Stimulated activated CD4-positive, alpha-beta T cell treated with anti-CD3 and anti-CD28 coated beads, TNF-alpha, amount 100 ng/mL, for 1 hour (primary cell): Measurements from ENCODE around the gene PPP6R2.

Experiments used
- DNase-seq, 3 donors: peaks; one replicate each; pipeline ENCODE4 v3.0.0-alpha.2; 2020; ENCODE audit warnings: low read depth in 3 of 3, low spot score in 1 of 3

PPP6R2 gene

DNA sequence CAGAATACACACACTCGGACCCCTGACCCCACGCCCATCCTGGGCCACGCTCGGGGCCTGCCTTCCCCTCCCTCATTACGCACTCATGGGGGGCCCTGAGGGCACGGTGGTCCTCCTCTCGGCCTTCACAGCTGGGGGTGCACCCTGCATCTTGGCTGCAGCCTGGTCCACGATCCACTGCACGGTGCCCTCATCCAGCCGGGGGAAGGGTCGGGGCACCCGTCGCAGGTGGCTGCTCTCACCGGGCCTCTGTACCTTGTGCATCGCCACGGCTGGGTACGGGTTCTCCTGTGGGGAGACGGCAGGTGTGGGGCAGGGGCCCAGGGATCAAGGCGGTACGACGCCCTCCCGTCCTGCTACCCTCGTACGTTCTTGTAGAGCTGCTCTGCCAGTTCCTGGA is 121.3 kb downstream of the PPP6R2 start:
- no peak for DNase-seq

DNA sequence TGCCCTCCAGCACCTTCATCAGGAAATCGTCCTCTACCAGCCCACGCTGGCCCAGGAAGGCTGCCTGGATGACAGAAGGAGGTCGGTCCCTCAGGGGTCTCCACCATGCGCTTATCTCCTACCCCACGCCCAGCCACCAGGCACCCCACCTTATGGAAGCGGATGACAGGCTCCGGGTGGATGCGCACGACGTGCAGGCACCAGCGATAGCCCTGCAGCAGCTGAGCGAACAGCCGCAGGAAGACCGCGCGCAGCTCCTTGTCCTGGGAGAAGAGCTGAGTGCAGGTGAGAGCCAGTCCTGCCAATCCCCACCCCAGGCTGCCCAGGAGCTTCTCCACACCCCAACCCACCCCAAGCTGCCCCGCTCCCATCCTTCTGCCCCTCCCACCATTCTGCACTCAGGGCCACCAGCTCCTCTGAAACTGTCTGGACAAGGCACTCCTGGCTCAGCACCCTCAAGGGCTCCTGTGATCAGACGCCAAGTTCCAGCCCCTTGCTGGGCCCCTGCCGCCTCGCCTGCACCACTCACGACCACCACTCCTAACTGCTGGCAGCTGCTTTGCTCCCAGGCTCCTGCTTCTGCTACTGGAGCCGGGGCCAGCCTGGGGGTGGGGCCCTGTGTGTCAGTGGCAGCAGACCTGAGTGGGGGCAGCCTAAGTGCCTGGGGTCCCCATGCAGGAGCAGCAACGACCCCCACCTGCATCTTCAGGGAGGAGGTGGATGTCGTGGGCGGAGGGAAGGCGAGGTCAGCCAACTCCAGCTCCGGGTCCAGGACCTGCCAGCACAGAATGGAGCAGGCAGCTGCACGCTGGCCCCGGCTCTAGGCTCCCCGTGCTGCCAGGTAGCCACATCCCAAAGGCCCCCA is 122.2 kb downstream of the PPP6R2 start:
- no peak for DNase-seq

DNA sequence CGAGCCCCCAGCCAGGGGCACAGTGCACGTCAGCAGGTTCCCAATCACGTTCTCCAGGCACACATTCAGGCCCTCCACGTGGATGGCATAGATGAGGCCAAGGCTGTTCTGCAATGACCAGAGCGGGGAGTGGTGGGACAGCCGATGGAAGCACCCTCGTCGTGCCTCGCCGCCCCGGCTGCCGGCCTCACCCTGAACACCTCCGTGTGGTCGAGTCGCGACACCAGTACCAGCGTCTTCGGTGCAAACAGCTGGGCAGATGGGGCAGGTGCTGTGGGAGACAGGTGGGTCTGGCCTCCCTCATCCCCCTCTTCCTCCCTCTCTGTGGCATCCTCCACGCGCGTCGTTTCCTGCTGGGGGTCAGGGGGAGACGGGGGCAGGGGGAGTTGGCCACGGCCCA is 124.2 kb downstream of the PPP6R2 start:
- no peak for DNase-seq

DNA sequence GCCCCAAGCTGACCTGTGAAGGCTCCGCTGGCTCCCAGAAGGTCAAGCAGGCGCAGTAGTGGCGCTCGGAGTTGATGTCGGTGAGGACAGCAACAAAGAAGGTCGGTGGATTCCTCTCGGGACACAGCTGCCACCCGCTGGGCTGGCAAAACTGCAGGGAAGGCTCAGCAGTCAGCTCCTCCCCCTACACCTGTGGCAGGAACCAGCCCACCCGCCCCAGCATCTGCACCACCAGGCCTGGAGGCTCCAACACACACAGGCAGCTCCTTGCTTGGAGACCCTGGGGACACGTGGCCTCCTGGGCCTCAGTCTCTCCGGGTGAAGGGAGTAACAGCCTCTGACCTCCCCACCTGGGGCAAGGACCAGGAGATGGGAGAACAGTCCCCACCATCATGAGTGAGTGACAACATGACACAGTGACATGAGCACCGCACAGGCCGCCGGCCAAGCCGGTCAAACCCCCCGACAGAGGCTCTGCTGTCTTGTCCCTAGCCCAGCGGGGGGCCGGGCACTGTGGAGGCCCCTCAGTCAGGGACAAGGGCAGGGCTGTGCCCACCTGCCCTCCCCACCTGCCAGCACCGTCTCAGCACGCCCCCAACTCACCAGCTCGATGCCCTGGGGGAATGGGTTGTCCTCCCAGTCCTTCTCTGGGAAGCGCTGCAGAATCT is 124.8 kb downstream of the PPP6R2 start:
- DNase-seq: no peak

DNA sequence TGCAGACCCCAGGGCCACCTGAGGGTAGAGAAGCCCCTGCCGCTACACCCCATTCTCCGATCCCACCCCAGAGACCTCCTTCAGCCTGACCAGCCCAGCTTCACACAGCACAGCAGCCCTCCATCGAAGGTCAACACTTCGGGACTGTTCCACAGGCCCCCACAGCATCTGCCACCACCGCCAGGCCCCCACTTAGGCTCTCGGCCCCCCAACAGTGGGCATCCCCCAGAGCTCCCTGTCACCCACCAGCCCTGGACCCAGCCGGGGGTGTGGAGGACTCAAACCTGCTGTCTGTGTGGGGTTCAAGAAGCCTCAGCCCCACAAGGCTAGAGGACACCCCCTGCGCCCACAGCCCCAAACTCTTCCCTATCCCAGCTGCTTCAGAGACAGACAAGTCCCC is 125.5 kb downstream of the PPP6R2 start:
- no peak for DNase-seq

DNA sequence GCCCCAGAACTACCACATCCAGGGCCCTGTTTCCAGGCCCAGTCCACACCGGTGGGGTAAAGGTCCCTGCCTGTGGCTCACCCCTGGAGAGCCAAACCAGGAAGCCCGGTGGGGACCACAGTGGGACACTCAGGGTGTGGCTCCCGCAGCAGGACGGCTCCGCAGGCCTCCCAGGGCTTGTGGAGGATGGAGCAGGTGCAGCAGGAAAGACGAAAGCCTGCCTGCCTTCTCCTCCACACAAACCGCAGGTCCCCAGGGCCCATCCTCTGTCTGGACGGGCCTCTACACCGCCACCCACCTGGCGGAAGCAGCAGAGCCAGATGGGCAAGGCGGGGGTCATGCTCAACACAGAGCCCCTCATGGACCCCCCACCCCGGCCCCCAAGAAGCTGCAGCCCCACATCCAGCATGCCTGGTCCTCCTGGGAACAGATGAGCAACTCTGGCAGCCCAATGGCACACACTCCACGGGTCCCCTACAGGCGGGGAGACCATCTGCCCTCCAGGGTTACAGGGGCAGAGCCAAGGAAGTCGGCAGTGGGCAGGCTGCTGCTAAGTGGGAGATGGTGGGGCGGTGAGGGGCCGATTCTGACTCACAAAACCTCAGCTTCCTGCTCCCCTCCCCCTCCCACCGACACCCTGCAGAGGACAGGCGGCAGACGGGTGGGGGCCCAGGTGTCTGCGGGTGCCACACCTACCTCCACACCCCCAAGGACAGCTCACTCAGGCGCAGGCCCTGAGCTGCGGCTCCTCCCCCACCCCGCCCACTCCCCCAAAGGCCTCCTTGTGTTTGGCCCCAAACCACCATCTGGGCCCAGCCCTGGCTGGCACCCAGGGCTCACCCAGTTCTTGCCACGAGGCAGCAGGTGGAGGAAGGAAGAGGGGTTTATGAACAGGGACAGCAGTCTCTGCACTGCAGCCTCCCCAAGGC is 126.5 kb downstream of the PPP6R2 start:
- DNase-seq: peak; percentile 80 to 98 (median 93)

DNA sequence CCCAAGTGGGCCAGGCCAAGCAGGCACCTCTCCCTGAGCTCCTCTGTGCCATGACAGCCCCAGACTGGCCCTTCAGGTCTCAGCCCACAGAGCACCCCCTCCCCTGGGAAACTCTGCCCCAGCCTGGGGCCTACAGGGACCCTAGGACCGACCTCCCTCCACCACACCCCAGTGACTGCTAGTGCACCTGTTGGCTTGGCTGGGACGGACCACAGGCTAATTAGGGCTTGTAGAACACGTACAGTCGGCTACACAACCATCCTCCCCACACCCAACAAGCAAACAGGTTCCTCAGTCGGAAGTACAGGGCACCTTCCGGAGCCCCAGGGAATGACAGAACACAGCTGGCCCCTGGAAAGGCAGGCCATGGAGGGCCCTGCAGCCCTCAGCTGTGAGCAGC is 127.4 kb downstream of the PPP6R2 start:
- no peak for DNase-seq

DNA sequence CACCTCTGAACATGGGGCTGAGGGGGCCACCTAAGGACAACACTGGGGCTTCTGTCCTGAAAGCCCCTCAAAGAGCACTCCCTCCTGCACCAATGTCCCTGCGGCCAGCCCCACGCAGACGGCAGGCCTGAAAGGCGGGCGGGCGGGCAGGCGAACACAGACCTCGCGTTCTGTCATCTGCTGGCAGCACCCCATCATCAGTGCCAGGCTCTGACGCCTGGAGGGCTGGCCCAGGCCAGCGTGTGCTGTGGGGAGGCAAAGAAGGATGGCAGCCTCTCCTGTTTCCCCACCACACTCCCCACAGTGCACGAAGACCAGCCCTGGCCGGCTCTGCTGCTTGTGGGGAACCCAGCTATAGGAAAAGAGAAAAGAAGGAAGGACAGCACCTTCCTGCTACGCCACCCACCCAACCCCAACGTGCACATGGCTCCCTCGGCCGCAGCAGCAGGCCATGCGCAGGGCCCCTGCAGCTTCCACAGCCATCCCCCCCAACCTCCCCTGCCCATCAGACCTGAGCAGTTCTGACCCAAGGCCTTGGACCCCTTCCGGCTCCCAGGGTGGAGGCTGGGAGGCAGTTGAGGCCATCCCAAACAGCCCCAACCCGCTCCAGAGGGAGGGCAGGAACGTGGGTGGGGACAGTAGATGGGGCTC is 128.2 kb downstream of the PPP6R2 start:
- DNase-seq: no peak

DNA sequence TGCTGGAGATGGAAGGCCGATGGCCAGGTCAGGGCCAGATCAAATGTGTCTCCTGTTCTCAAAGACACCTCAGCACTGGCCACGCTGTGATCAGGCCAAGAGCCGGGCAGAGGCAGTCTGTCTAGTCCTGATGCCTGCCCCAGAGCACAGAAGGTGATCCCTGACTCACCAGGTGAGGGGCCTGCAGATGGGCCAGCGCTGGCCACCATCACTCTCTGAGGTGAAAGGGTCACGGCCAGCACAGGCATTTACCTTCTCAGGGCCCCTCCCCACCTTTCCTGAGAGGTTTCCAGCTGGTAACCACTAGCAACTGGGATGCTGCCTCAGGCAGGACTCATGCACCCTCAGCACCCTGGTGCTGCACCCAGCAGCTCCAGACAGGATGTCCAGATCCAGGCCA is 128.8 kb downstream of the PPP6R2 start:
- DNase-seq: no peak

DNA sequence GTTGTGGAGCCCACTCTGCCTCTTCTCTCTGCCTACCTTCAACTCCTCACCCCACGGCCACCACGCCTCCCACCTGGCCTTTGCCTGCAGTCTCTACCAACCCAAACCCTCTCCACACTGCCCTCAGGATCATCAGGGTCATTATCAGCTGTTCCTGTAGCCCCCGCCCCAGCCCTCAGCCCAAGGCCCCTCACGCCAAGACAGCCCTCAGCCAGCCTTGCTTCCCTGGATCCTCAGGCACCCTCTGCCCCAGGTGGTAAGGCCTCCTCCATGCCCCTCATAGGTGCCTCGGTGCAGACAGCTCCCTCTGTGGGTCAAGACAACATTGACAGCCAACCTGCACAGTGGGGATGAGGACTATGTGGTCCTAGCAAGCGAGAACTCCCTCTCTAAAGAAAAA is 130.0 kb downstream of the PPP6R2 start:
- no peak for DNase-seq

DNA sequence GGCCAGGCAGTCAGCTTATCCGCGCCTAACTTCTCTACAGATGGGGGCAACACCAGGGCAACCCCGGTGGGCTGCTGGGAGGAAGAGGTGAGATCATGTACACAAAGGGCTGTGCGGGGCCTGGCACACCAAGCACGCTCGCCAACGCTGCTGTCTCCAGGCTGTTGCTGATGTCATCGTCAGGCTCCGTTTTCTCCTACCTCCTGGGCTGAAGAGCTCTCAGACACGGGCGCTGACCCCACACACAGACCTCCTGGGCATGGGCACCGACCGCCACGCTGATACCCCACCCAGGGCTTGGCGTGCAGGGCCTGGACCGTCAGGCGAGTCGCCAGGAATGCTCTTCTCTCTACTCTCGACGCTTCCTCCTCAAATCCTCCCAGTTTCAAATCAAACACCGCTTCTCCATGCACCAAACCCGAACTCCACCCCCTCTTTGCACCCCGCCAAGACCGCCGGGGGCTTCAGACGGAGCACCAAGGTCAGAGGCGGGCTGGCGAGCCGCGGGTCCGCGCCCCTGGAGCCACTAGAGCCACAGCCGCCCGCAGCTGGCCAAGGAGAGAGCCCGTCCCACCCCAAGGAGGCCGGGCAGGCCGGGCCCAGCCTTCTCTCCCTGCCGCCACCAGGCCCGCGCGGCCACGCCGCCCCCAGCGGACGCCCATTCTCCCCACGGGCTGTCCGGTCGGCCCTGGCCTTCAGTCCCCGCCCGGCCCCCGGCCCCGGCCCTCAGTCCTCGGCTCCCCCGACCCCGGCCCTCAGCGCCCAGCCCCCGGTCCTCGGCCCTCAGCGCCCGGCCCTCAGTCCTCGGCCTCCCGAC is 130.9 kb downstream of the PPP6R2 start:
- no peak for DNase-seq

DNA sequence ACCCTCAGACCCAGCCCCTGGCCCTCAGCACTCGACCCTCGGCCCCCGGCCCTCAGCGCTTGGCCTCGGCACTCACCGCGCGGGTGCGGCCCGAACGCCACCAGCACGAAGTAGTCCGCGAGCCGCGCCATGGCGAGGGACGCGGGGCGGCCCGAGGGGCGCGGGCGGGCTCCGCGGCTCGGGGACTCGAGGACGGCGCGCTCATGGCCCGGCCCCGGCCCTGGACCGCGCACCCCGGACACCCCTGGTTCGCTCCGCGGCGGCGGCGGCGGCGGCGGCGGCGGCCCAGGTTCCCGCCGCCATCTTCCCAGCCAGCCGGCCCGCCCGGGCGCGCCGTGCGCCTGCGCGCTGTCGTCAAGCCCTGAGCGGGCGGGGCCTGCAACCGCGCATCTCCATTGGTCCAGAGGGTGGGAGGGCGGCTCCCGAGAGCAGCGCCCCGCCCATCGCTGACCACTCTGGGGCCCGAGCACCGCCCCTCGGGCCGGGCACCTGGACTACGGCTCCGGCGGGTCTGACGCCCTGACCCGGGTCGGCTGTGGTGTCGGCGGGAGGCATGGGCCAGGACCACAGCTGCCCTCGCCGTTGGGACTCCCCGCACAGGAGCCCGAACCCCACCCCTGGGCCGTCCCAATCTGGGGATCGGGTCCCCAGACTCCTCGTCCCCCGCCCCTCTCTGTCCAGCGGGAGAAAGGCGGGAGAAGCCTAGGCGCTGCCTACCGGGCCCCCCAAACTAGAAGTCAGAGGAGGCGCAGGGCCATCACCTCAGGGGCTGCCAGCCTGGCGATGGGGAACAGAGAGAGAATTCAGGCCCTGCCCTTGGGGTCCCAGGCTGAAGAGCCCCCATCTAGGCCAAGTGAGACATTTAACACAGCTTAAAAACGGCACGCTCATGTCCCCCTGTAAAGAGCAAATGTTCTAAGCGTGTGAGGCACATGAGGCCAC is 131.9 kb downstream of the PPP6R2 start, which contains the start of gene SBF1:
SBF1 (minus strand) TSS at position 326 of the 942 bp plus-strand sequence; CDS start at position 131, 195 bp downstream.
- DNase-seq: peak; percentile 64 to 83 (median 73)

DNA sequence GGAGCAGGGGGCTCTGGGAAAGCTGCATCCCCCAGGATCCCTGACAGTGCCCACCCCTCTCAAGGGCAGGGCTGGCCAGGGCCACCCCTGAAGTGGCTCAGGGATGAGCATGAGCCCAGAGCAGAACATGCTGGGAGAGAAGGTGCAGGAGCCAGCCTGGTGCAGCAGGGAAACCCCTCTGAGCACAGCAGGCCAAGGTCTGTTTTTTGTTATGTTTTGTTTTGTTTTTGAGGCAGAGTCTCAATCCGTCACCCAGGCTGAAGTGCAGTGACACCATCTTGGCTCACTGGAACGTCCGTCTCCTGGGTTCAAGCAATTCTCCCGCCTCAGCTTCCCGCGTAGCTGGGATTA is 132.5 kb downstream of the PPP6R2 start:
- no peak for DNase-seq

DNA sequence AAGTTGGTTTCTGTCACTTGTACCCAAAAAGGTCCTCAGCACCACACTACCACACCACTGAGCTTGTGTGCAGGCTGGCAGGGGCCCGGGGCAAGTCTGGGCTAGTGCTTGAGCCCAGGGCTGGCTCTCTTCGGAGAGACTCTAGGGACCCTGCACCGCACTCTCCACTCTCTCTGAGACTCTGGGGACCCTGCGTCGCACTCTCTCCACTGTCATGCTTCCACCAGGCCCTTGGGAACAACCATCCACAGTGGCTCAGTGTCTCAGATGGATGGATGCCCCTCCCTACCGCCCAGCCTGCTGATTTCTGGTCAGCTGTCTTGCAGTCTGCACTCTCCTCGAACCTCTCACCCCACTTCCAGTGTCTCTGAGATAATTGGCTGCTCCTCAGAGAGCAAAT is 133.7 kb downstream of the PPP6R2 start:
- no peak for DNase-seq

DNA sequence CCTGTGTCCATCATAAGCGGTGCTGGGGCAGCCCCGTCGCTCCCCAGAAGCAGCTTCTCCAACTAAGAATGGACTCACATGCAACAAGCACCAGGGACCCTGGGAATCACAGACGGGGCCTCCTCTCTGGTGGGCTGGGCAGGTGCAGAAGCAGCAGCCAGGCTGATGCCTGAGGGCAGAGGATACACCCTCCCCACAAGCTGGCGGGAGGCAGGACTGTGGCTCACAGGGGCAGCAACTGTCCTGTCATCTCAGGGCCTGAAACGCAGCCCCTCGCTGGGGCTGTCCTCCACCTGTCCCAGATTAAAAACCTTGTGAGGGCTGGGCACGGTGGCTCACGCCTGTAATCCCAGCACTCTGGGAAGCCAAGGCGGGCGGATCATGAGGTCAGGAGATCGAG is 134.8 kb downstream of the PPP6R2 start:
- DNase-seq: no peak

DNA sequence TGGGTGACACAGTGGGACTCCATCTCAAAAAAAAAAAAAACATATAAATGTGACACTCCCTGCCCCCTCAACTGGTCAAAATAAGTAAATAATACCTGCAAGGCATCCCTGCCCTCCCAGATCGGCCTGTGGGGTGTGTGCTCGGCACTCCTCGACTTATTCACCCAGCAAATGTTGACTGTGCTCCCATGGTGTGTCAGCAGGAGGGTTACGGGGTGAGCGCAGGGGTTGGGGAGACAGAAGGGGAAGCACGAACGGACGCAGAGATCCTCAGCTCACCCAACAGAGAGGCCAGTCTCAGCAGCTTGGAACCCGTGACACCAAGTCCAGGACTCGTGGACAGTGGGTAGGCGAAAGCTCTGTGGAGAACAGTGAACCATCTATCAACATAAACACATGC is 136.6 kb downstream of the PPP6R2 start:
- no peak for DNase-seq

DNA sequence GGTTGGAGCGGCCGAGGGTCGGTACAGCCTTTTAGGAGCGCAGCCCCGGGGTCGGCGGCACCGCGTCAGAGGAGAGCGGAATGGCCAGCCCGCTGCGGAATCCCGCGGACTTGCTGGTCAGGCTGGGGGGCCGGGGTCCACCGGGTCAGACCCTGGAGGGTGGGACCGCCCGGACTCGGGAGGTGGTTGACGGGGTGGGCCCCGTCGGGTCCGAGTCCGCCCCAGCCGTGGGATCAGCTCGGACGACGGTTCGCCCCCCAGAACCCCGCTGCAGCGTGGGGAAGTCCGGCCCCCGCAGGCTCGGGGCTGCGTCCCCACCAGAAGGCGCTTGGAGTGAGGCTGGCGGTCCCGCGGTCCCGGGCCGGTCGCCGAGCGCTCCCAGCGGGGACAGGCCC is 137.9 kb downstream of the PPP6R2 start:
- no peak for DNase-seq

DNA sequence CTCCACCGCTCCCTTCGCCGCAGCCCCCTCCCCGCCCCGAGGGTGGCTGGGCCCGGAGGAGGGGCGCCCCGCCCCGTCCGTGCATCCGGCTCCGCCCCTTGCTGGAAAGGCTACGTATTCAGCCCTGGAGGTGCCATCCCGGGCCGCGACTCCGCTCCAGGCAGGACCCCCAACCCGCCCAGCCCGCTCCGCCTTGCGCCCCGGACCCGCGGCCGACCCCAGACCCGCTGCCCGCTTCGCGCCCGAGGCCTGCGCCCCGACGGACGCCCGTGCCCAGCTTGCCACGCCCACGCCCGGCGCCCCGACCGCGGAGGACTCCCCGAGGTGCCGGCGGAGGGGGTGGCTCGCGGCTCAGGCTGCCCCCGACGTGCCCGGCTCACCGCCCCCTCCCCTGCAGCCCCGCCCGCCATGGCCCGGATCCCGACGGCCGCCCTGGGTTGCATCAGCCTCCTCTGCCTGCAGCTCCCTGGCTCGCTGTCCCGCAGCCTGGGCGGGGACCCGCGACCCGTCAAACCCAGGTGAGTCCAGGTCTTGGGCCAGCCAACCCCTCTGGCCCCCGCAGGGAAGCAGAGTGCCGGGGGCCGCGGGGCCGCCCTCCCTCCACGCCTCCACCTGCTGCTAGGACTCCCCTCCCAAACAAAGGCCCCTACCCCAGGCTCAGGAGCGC is 138.4 kb downstream of the PPP6R2 start, which contains the start of gene ADM2:
ADM2 (plus strand) TSS at position 104 of the 667 bp plus-strand sequence; CDS start at position 409, 305 bp downstream.
- DNase-seq: peak; percentile 28 to 61 (median 41)
